Neural progenitor cell (in vitro differentiated cells): ENCODE data around the gene APBB2. TPM values are rescaled to one million over a fixed set of nuclear protein-coding genes. Genes with fewer than 3 reads are reported as not detected.

Experiments
- DNase-seq: peaks from one replicate; pipeline ENCODE4 v3.0.0-alpha.2; 2016; ENCODE audit warnings: low spot score
- H2AFZ ChIP-seq: fragments of 200-600 bp; sonication (generic); replicated peaks from 2 replicates; pipeline ENCODE4 v1.6.1; 2016; ENCODE audit warnings: antibody characterized with exemption
- H3F3A ChIP-seq: fragments of 200-600 bp; sonication (generic); 2 replicates; pipeline ENCODE4 v1.6.1; 2016; ENCODE audit warnings: antibody characterized with exemption, low read depth
- H3K27ac ChIP-seq: fragments of 200-600 bp; sonication (generic); 2 replicates; pipeline ENCODE4 v1.5.1; 2016; ENCODE audit warnings: mild to moderate bottlenecking
- H3K27me3 ChIP-seq: fragments of 200-600 bp; sonication (generic); 2 replicates; pipeline ENCODE4 v1.6.1; 2016; ENCODE audit warnings: mild to moderate bottlenecking, moderate library complexity
- H3K36me3 ChIP-seq: fragments of 200-600 bp; sonication (generic); 2 replicates; pipeline ENCODE4 v1.5.1; 2016
- H3K4me1 ChIP-seq: fragments of 200-600 bp; sonication (generic); 2 replicates; pipeline ENCODE4 v1.6.1; 2016; ENCODE audit warnings: mixed run types
- H3K4me2 ChIP-seq: fragments of 200-600 bp; sonication (generic); 2 replicates; pipeline ENCODE4 v1.6.1; 2016
- H3K4me3 ChIP-seq: fragments of 200-600 bp; sonication (generic); 2 replicates; pipeline ENCODE4 v1.5.1; 2016
- H3K79me2 ChIP-seq: fragments of 200-600 bp; sonication (generic); 2 replicates; pipeline ENCODE4 v1.6.1; 2016; ENCODE audit warnings: low read depth
- H3K9ac ChIP-seq: fragments of 200-600 bp; sonication (generic); 2 replicates; pipeline ENCODE4 v1.6.1; 2016
- H3K9me3 ChIP-seq: fragments of 200-600 bp; sonication (generic); 2 replicates; pipeline ENCODE4 v1.5.1; 2016; ENCODE audit warnings: low read depth
- H4K20me1 ChIP-seq: fragments of 200-600 bp; sonication (generic); 2 replicates; pipeline ENCODE4 v1.6.1; 2016; ENCODE audit warnings: low read depth
- H3K27ac Mint-ChIP-seq: 3 replicates; pipeline ENCODE4 v1.8.0; 2021; ENCODE audit warnings: mixed read lengths
- H3K27me3 Mint-ChIP-seq: 2 replicates; pipeline ENCODE4 v1.8.0; 2022; ENCODE audit warnings: low read depth, mild to moderate bottlenecking, inconsistent platforms, moderate library complexity, mixed read lengths; ENCODE audit not compliant: insufficient read depth
- H3K36me3 Mint-ChIP-seq: 3 replicates; pipeline ENCODE4 v1.8.0; 2021; ENCODE audit warnings: mixed read lengths
- H3K4me1 Mint-ChIP-seq: 3 replicates; pipeline ENCODE4 v1.8.0; 2021; ENCODE audit warnings: mixed read lengths
- H3K4me3 Mint-ChIP-seq: 3 replicates; pipeline ENCODE4 v1.8.0; 2021; ENCODE audit warnings: mild to moderate bottlenecking, moderate library complexity, mixed read lengths
- H3K9me3 Mint-ChIP-seq: 3 replicates; pipeline ENCODE4 v1.8.0; 2020; ENCODE audit warnings: mixed read lengths
- EZH2 ChIP-seq: fragments of 200-600 bp; sonication (generic); IDR thresholded peaks from 2 replicates; pipeline ENCODE4 v1.6.1; 2017; ENCODE audit warnings: antibody characterized with exemption, mild to moderate bottlenecking, moderate library complexity
- EZH2phosphoT487 ChIP-seq: fragments of 200-600 bp; sonication (generic); IDR thresholded peaks from 2 replicates; pipeline ENCODE4 v1.6.1; 2017; ENCODE audit warnings: antibody characterized with exemption
- total RNA-seq: library from RNA; depleted of rRNA; stranded (reverse); fragments of >200 nt; gene quantifications from 2 replicates; pipeline ENCODE4 v1.2.3, GENCODE V29; 2015; ENCODE audit warnings: low replicate concordance
- TF ChIP-seq, protein P1 (sequence below): fragments of 200-600 bp; sonication (generic); IDR thresholded peaks from 2 replicates; pipeline ENCODE4 v1.5.1; 2017; ENCODE audit warnings: antibody characterized with exemption, mild to moderate bottlenecking

APBB2 gene
- total RNA-seq, 1 donor from 2014 or later: 83.2 TPM

DNA sequence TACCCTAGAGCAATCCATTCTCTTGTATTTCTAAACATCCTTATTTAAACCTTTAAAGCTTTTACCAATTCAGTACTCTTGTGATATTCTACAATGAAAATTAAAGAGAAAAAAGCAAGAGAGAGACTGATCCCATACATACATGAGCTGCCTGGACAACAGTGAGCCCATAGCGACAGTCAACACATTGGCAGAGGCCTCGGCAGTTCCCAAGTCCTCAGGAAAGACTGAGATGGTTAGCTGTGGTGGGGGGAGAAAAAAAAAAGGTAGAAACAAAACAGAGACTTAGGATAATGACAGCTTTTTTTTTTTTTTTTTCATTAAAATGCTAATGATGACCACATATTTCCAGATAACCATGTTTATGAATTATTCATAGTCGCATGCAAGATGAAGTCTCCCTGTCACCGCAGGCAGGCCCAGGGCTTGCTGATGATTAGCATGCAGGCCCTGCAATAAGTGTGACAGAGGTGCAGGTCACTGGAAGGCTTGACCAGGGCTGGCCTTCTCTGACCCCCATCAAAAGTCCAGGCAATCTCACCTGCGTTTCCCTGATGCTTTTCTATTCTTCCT is 148.8 kb downstream of the APBB2 start:
- H3K9ac ChIP-seq: no peak overlapping the region
- H3K27me3 ChIP-seq: no peaks in the 10 kb centered on the region
- peaks cover 16% of the 10 kb centered on the region for H3K4me1 Mint-ChIP-seq
- H3K9me3 ChIP-seq: no peaks in the 10 kb centered on the region
- peaks cover 14% of the 10 kb centered on the region for H3F3A ChIP-seq
- no peaks in the 10 kb centered on the region for H3K36me3 ChIP-seq
- no peak for TF ChIP-seq EZH2phosphoT487
- TF ChIP-seq, protein P1, sequence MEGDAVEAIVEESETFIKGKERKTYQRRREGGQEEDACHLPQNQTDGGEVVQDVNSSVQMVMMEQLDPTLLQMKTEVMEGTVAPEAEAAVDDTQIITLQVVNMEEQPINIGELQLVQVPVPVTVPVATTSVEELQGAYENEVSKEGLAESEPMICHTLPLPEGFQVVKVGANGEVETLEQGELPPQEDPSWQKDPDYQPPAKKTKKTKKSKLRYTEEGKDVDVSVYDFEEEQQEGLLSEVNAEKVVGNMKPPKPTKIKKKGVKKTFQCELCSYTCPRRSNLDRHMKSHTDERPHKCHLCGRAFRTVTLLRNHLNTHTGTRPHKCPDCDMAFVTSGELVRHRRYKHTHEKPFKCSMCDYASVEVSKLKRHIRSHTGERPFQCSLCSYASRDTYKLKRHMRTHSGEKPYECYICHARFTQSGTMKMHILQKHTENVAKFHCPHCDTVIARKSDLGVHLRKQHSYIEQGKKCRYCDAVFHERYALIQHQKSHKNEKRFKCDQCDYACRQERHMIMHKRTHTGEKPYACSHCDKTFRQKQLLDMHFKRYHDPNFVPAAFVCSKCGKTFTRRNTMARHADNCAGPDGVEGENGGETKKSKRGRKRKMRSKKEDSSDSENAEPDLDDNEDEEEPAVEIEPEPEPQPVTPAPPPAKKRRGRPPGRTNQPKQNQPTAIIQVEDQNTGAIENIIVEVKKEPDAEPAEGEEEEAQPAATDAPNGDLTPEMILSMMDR: no peak
- no peak for TF ChIP-seq EZH2
- no peak overlapping the region for H2AFZ ChIP-seq
- peaks cover 14% of the 10 kb centered on the region for H3K4me1 ChIP-seq
- H4K20me1 ChIP-seq: no peaks in the 10 kb centered on the region
- no peaks in the 10 kb centered on the region for H3K27me3 Mint-ChIP-seq
- no peak overlapping the region for H3K27ac Mint-ChIP-seq
- H3K4me2 ChIP-seq: no peak overlapping the region
- H3K27ac ChIP-seq: no peak overlapping the region
- no peak overlapping the region for H3K4me3 Mint-ChIP-seq
- H3K4me3 ChIP-seq: no peak overlapping the region
- H3K79me2 ChIP-seq: no peaks in the 10 kb centered on the region
- no peaks in the 10 kb centered on the region for H3K36me3 Mint-ChIP-seq
- DNase-seq: no peak
- no peaks in the 10 kb centered on the region for H3K9me3 Mint-ChIP-seq

- Histone ChIP-seq H3K9me3 (no peaks in the 10 kb centered on the region), H3K9ac (no peak overlapping the region), H3K27ac (no peak overlapping the region), H3F3A (peaks cover 8% of the 10 kb centered on the region), H3K27me3 (no peaks in the 10 kb centered on the region), H2AFZ (no peak overlapping the region), H3K4me2 (no peak overlapping the region), H3K36me3 (no peaks in the 10 kb centered on the region), H4K20me1 (no peaks in the 10 kb centered on the region), H3K79me2 (no peaks in the 10 kb centered on the region), H3K4me1 (peaks cover 9% of the 10 kb centered on the region), H3K4me3 (no peak overlapping the region)
- H3K9me3 Mint-ChIP-seq: peaks cover 2% of the 10 kb centered on the region
- no peaks in the 10 kb centered on the region for H3K36me3 Mint-ChIP-seq
- no peak overlapping the region for H3K27ac Mint-ChIP-seq
- H3K4me1 Mint-ChIP-seq: peaks cover 15% of the 10 kb centered on the region
- no peak overlapping the region for H3K4me3 Mint-ChIP-seq
- no peak for DNase-seq
- H3K27me3 Mint-ChIP-seq: no peaks in the 10 kb centered on the region
- TF ChIP-seq EZH2: no peak
- TF ChIP-seq, protein P1: no peak
- TF ChIP-seq EZH2phosphoT487: no peak
Measured at GRCh38 chr4:41064953-41065352, 149.4 kb downstream of the APBB2 start.

GRCh38 chr4:41061482-41062185 is 152.7 kb downstream of the APBB2 start:
- H3K27ac Mint-ChIP-seq: no peak overlapping the region

More at GRCh38 chr4:41061482-41062185, 152.7 kb downstream of the APBB2 start:
- TF ChIP-seq EZH2phosphoT487: no peak
- TF ChIP-seq, protein P1: no peak
- TF ChIP-seq EZH2: no peak
- Histone ChIP-seq H3F3A (peaks cover 6% of the 10 kb centered on the region), H4K20me1 (no peaks in the 10 kb centered on the region), H3K4me3 (no peak overlapping the region), H3K36me3 (no peaks in the 10 kb centered on the region), H3K4me2 (no peak overlapping the region), H3K79me2 (no peaks in the 10 kb centered on the region), H2AFZ (no peak overlapping the region), H3K4me1 (peaks cover 10% of the 10 kb centered on the region), H3K9ac (no peak overlapping the region), H3K27ac (no peak overlapping the region), H3K9me3 (no peaks in the 10 kb centered on the region), H3K27me3 (no peaks in the 10 kb centered on the region)
- H3K9me3 Mint-ChIP-seq: peaks cover 2% of the 10 kb centered on the region
- H3K27me3 Mint-ChIP-seq: no peaks in the 10 kb centered on the region
- peaks cover 5% of the 10 kb centered on the region for H3K4me1 Mint-ChIP-seq
- no peaks in the 10 kb centered on the region for H3K36me3 Mint-ChIP-seq
- no peak overlapping the region for H3K4me3 Mint-ChIP-seq
- DNase-seq: no peak
